ENCODE measurements around the gene P2RX7. TPM values are rescaled to one million over a fixed set of nuclear protein-coding genes. Genes with fewer than 3 reads are reported as not detected.

Gene P2RX7
- total RNA-seq, 2 experiments from 2014 or later: 5.0 to 6.6 TPM

DNA sequence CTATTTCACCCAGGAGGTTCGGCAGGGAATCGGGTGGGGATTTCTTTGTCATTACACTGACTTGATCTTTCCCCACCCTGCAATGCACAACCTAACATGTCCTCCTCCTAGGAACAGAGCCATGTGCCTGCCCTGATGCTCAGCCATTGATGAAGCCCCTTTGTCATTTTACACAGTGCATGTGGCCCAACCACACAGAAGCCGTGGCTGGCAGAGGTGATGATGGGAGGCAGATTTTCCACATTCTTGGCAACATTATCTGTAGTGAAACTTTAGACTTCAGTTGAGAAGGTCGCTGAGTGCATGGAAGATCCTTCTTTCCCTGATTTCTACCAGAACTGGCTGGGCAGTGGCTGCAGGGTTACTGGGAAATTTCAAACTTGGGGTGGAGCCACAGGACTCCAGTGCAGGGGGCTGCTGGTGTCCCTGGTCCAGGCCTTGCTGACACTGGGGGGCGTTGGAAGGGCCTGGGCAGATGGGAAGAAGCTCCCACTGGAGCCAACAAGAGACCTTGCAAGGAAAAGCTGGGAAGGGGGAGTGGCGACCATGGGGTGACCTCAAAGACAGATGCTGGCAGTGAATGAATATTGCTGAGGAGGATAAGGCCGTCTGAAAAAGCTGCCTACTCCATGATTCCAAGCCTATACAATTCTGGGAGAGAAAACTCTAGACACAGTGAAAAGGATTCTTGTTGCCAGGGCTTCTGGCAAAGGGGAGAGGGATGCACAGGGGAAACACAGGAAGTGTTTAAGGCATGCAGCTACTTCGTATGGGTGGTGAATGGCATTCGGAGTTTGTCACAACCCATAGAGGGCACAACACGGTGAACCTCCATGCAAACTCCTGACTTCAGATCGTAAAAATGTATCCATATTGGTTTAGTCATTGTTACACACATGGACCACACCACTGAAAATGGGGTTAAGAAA is 41.8 kb upstream of the P2RX7 start:
- Mint-ChIP-seq H3K27ac (no peak overlapping the region), H3K36me3 (ENCODE audit: low read depth) (no peaks in the 10 kb centered on the region), H3K4me3 (no peak overlapping the region), H3K9me3 (ENCODE audit: low read depth) (peaks cover 3% of the 10 kb centered on the region), H3K27me3 (peaks cover 5% of the 10 kb centered on the region), H3K4me1 (peaks cover 42% of the 10 kb centered on the region)
- ATAC-seq: no peak
- ChIA-PET POLR2A (no interaction called here), CTCF (no interaction called here)
- no peak for DNase-seq
- intact Hi-C loops (cut with DNase I, micrococcal nuclease): loop anchor here in 1 of 2 experiments (5.0 kb wide), 1 partner anchor 74 kb away; the partner anchor contains the start of gene C12orf43

DNA sequence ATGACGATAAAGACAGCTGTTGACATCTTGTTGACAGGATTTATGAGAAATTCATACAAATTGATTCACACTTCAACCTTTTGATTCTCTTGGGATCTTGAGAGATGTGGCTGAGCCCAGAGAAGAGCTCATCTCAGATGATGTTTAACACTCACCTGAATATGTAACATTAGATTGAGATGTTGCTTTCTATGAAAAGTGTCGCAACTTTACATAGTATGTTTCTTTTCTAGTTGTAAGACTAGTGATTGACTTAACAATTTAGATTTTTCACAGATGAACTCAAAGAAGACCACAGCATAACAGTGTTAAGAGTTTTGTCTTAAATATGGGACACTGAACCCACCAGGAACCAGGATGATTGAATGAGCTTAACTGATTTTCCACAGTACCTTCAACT is 40.6 kb upstream of the P2RX7 start:
- CTCF ChIA-PET: interaction anchor here (0.6 to 1.9 kb wide), 2 partner anchors 32 to 43 kb away, joined by 3 to 9 read pairs; no protein-coding TSS in a partner anchor
- H3K4me3 Mint-ChIP-seq: no peak overlapping the region
- H3K4me1 Mint-ChIP-seq: peaks cover 48% of the 10 kb centered on the region

DNA sequence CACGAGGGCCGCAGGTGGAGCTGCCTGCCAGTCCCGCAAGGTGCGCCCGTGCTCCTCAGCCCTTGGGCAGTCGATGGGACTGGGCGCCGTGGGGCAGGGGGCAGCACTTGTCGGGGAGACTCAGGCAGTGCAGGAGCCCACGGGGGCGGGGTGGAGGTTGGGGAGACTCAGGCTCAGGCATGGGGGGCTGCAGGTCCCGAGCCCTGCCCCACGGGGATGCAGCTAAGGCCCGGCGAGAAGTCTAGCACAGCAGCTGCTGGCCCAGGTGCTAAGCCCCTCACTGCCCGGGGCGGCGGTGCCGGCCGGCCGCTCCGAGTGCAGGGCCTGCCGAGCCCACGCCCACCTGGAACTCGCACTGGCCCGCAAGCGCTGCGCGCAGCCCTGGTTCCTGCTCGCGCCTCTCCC is 39.2 kb upstream of the P2RX7 start:
- H3K36me3 Mint-ChIP-seq (ENCODE audit: low read depth): no peaks in the 10 kb centered on the region

More for the DNA sequence above, 40.6 kb upstream of the P2RX7 start:
- peaks cover 3% of the 10 kb centered on the region for H3K9me3 Mint-ChIP-seq (ENCODE audit: low read depth)
- ATAC-seq (no peak), DNase-seq (no peak)
- POLR2A ChIA-PET: no interaction called here
- no peaks in the 10 kb centered on the region for H3K36me3 Mint-ChIP-seq (ENCODE audit: low read depth)
- intact Hi-C loops (cut with DNase I, micrococcal nuclease): loop anchor here (2.0 to 5.0 kb wide), 2 partner anchors 37 to 75 kb away; partner anchors contain the start of gene C12orf43 (in 1 of the 2)
- peaks cover 5% of the 10 kb centered on the region for H3K27me3 Mint-ChIP-seq
- peak overlapping the region; percentile 55 for H3K27ac Mint-ChIP-seq

DNA sequence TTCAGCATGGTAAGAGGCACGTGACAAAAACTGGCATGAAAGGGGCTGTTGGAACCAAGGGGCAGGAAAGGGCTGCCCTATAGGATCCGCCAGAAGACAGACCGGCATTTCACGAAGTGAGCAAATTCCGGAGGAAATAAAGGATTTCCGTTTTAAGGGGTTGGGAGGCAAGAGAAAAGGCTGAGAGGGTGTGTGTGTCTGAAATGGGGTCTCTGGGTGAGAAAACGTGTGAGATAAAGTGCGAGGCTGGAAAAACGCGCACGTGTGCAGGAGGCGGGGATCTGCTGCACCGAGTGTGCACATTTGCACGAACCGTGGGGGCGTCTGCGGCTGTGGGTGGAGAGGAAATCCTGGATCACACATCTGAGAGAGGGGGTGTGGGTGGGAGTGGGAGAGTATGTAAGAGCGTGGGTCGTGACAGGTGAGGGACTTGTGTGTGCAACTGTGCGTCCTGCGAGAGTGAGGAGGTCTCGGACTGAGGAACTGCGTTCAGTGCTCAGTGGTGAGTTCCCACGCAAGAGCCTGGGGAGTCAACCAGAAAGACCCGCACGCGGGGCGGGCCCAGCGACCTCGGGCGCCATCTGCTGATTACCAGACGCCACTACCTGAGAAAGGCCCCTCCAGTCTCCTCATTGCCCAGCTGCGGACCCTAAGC is 37.0 kb upstream of the P2RX7 start:
- H3K4me3 Mint-ChIP-seq: peak overlapping the region; percentile 65
- no peaks in the 10 kb centered on the region for H3K36me3 Mint-ChIP-seq (ENCODE audit: low read depth)
- H3K27ac Mint-ChIP-seq: peak overlapping the region; percentile 56
- ChIA-PET CTCF (interaction anchor here (0.6 to 4.0 kb wide), 17 partner anchors 13 to 366 kb away, joined by 3 to 30 read pairs (median 4); no protein-coding TSS in a partner anchor), POLR2A (interaction anchor here (0.6 kb wide), 1 partner anchor 308 kb away, joined by 3 read pairs; no protein-coding TSS in a partner anchor)
- ATAC-seq (peak; percentile 88), DNase-seq (peak; percentile 88)
- peaks cover 5% of the 10 kb centered on the region for H3K27me3 Mint-ChIP-seq
- H3K4me1 Mint-ChIP-seq: peaks cover 43% of the 10 kb centered on the region
- H3K9me3 Mint-ChIP-seq (ENCODE audit: low read depth): peaks cover 4% of the 10 kb centered on the region
- intact Hi-C loops (cut with DNase I, micrococcal nuclease): loop anchor here (1.0 to 5.0 kb wide), 7 partner anchors 35 to 512 kb away; partner anchors contain the start of gene C12orf43 (in 1 of the 2)

More for the DNA sequence above, 39.2 kb upstream of the P2RX7 start:
- Mint-ChIP-seq H3K4me1 (peaks cover 43% of the 10 kb centered on the region), H3K4me3 (no peak overlapping the region), H3K27ac (no peak overlapping the region), H3K27me3 (peaks cover 5% of the 10 kb centered on the region), H3K9me3 (ENCODE audit: low read depth) (peaks cover 3% of the 10 kb centered on the region)
- POLR2A ChIA-PET: interaction anchor here (1.0 kb wide), 1 partner anchor 13 kb away, joined by 3 read pairs; no protein-coding TSS in a partner anchor
- DNase-seq (no peak), ATAC-seq (no peak)
- CTCF ChIA-PET: interaction anchor here (0.7 to 1.9 kb wide), 4 partner anchors 33 to 444 kb away, joined by 3 to 9 read pairs (median 4); no protein-coding TSS in a partner anchor
- intact Hi-C loops (cut with DNase I, micrococcal nuclease): loop anchor here (2.0 to 5.0 kb wide), 2 partner anchors 35 to 76 kb away; partner anchors contain the start of gene C12orf43 (in 1 of the 2)

DNA sequence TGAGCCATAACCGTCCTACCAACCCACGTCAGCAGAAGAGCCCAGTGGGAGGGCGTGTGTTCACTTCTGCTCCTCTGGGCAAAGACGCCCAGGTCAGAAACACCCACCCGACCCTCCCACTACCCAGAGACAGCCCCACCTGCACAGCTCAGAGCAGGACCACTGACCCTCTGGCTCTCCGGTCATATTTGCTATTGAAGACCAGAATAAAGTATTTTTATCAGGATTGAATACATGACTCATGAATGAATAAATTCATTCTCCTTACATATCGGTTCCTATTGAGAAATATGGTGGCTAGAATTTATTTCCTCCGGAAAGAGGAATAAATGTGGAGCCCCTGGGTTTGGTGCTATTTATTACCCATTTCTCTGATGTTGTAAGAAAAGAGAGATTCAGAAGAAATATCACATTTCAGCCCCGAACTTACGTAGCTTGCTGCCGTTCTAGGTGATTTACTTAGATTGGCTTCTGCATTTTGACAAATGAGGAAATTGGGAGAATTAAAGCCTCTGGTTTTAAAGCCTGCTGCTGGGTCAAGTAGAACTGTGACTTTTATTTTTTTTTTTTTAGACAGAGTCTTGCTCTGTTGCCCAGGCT is 36.4 kb upstream of the P2RX7 start:
- intact Hi-C loops (cut with DNase I, micrococcal nuclease): loop anchor here (1.0 to 5.0 kb wide), 7 partner anchors 36 to 513 kb away; partner anchors contain the start of gene C12orf43 (in 1 of the 2)
- Mint-ChIP-seq H3K27ac (no peak overlapping the region), H3K36me3 (ENCODE audit: low read depth) (no peaks in the 10 kb centered on the region), H3K27me3 (peaks cover 5% of the 10 kb centered on the region), H3K9me3 (ENCODE audit: low read depth) (peaks cover 4% of the 10 kb centered on the region), H3K4me3 (peak overlapping the region; percentile 65), H3K4me1 (peaks cover 38% of the 10 kb centered on the region)
- no peak for DNase-seq
- ChIA-PET POLR2A (interaction anchor here (0.6 kb wide), 1 partner anchor 307 kb away, joined by 3 read pairs; no protein-coding TSS in a partner anchor), CTCF (interaction anchor here (0.6 to 4.0 kb wide), 15 partner anchors 13 to 345 kb away, joined by 3 to 30 read pairs (median 4); no protein-coding TSS in a partner anchor)
- no peak for ATAC-seq

DNA sequence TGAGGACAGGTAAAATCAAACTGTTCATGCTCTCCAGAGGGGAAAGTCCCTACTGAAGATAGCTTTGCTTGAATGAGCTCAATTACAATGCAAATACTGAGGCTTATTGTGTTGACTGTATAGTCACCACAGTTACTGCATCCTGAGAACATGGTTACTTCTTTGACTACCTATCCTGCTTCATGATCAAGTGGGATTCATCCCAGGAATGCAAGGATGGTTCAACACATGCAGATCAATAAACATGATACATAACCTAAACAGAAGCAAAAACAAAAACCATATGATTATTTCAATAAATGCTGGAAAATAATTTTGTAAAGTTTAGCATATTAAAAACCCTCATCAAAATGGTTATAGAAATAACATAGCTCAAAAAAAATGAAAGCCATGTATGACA is 32.9 kb upstream of the P2RX7 start:
- CTCF ChIA-PET: interaction anchor here (1.2 to 4.4 kb wide), 4 partner anchors 10 to 161 kb away, joined by 3 to 14 read pairs (median 6); no protein-coding TSS in a partner anchor
- no peak overlapping the region for H3K27ac Mint-ChIP-seq
- peaks cover 1% of the 10 kb centered on the region for H3K9me3 Mint-ChIP-seq (ENCODE audit: low read depth)
- POLR2A ChIA-PET: no interaction called here
- DNase-seq: no peak
- peaks cover 7% of the 10 kb centered on the region for H3K27me3 Mint-ChIP-seq
- H3K36me3 Mint-ChIP-seq (ENCODE audit: low read depth): no peaks in the 10 kb centered on the region
- no peak for ATAC-seq
- peaks cover 16% of the 10 kb centered on the region for H3K4me1 Mint-ChIP-seq
- intact Hi-C loops (cut with DNase I, micrococcal nuclease): loop anchor here in 1 of 2 experiments (5.0 kb wide), 1 partner anchor 92 kb away; no protein-coding TSS in a partner anchor
- no peak overlapping the region for H3K4me3 Mint-ChIP-seq

DNA sequence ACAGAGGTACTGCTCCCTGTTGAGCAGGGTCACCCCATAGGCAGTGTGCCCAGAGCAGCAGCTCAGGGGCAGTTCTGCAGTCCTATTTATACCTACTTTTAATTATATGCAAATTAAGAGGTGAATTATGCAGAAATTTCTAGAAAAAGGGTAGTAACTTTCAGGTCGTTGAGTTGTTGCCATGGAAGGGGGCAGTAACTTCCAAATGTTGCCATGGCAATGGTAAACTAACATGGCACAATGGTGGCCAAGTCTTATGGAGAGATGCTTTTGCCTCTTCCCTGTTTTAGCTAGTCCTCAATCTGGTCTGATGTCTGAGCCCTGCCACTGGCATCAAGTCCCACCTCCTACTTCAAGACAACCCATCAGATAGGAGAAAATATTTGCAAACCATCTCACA is 30.4 kb upstream of the P2RX7 start:
- DNase-seq: no peak
- CTCF ChIA-PET: interaction anchor here (0.6 to 4.4 kb wide), 5 partner anchors 9 to 201 kb away, joined by 3 to 14 read pairs (median 4); no protein-coding TSS in a partner anchor
- peaks cover 1% of the 10 kb centered on the region for H3K9me3 Mint-ChIP-seq (ENCODE audit: low read depth)
- peaks cover 2% of the 10 kb centered on the region for H3K4me1 Mint-ChIP-seq
- H3K4me3 Mint-ChIP-seq: no peak overlapping the region
- POLR2A ChIA-PET: no interaction called here
- no peaks in the 10 kb centered on the region for H3K36me3 Mint-ChIP-seq (ENCODE audit: low read depth)
- intact Hi-C loops (cut with DNase I, micrococcal nuclease): no loop called here
- peaks cover 2% of the 10 kb centered on the region for H3K27me3 Mint-ChIP-seq
- ATAC-seq: no peak
- H3K27ac Mint-ChIP-seq: no peak overlapping the region

DNA sequence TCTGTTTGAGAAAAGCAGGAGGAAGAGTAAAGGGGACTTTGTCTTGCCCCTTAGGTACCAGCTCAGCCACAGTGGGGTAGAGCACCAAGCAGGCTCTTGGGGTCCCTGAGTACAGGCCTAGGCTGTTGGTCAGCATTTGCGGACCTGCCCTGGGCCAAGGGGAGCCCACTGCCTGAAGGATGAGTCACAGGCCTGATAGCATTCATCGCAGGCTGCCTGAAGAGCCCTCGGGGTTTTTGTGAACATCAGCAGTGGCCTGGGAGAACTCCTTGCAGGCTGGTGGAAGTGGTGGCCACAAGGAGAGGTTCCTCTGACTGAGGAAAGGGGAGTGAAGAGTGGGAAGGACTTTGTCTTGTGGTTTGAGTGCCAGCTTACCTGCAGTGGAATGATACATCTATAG is 25.0 kb upstream of the P2RX7 start:
- CTCF ChIA-PET: interaction anchor here (0.9 to 1.0 kb wide), 2 partner anchors 71 to 164 kb away, joined by 3 read pairs; no protein-coding TSS in a partner anchor
- no peak overlapping the region for H3K27ac Mint-ChIP-seq

DNA sequence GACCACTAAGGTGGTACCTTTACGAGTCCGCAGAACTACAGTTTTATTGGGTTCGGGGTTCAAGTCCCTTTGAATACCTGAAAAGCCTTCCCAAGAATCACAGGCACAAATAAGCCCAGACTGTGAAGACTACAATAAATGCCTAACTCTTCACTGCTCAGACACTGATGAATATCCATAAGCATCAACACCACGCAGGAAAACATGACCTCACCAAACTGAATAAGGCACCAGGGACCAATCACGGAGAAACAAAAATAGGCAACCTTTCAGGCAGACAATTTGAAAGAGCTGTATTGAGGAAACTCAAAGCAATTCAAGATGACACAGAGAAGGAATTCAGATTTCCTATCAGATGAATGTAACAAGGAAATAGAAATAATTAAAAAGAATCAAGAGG is 24.2 kb upstream of the P2RX7 start:
- ATAC-seq (no peak), DNase-seq (no peak)
- POLR2A ChIA-PET: no interaction called here
- no peak overlapping the region for H3K27ac Mint-ChIP-seq
- intact Hi-C loops (cut with DNase I, micrococcal nuclease): no loop called here
- no peak overlapping the region for H3K4me3 Mint-ChIP-seq
- H3K4me1 Mint-ChIP-seq: peaks cover 5% of the 10 kb centered on the region
- H3K36me3 Mint-ChIP-seq (ENCODE audit: low read depth): no peaks in the 10 kb centered on the region
- H3K27me3 Mint-ChIP-seq: no peaks in the 10 kb centered on the region
- CTCF ChIA-PET: interaction anchor here (0.6 to 1.8 kb wide), 7 partner anchors 8 to 105 kb away, joined by 3 to 7 read pairs (median 3); partner anchors contain the start of gene P2RX7
- H3K9me3 Mint-ChIP-seq (ENCODE audit: low read depth): no peaks in the 10 kb centered on the region

More for the DNA sequence above, 25.0 kb upstream of the P2RX7 start:
- no peaks in the 10 kb centered on the region for H3K9me3 Mint-ChIP-seq (ENCODE audit: low read depth)
- peaks cover 5% of the 10 kb centered on the region for H3K4me1 Mint-ChIP-seq
- DNase-seq (no peak), ATAC-seq (no peak)
- intact Hi-C loops (cut with DNase I, micrococcal nuclease): no loop called here
- no peak overlapping the region for H3K4me3 Mint-ChIP-seq
- no peaks in the 10 kb centered on the region for H3K27me3 Mint-ChIP-seq
- POLR2A ChIA-PET: no interaction called here
- H3K36me3 Mint-ChIP-seq (ENCODE audit: low read depth): no peaks in the 10 kb centered on the region

DNA sequence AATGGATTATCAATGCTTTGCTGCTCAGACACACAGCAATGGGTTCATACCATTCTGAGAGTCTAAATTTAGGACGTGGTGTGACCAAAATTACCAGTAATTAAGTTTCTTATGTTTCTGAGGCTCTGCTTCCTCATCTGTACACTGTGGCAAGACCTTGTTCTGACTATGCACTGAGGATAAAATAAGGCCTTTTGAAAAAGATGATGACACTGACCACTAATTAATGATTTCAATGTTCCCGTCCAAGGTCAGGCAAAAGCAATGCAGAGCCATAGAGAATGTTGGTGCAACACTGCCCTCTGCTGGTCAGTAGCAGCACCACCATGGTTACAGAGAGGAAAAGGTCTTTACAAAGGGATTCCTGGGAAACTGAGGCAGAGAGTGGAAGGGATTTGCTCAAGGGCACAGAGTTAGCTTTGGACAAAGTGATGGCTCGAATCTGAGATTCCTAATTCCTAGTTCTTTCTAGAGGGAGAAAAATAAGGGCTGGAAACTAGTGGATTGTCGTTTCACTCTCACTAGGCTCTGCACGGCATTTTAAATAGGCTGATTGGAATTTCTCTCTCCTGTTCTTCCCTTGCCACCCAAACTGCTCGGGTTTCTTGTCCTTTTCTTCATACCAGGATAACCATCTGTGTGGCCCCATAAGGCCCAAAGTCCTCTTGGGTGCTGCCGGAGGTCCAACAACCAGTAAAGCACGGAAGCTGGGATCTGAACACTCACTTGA is 22.3 kb upstream of the P2RX7 start:
- Mint-ChIP-seq H3K4me3 (no peak overlapping the region), H3K9me3 (ENCODE audit: low read depth) (no peaks in the 10 kb centered on the region), H3K36me3 (ENCODE audit: low read depth) (no peaks in the 10 kb centered on the region), H3K27ac (no peak overlapping the region), H3K4me1 (peaks cover 5% of the 10 kb centered on the region), H3K27me3 (no peaks in the 10 kb centered on the region)
- peak; percentile 81 for DNase-seq
- intact Hi-C loops (cut with DNase I, micrococcal nuclease): loop anchor here (1.0 to 10.0 kb wide), 8 partner anchors 50 to 527 kb away; partner anchors contain the start of gene CABP1 (in 2 of the 2)
- ChIA-PET CTCF (interaction anchor here (0.5 to 1.8 kb wide), 15 partner anchors 8 to 528 kb away, joined by 3 to 11 read pairs (median 3); partner anchors contain the start of gene P2RX7), POLR2A (no interaction called here)
- peak; percentile 85 for ATAC-seq

Measured in activated CD4-positive, alpha-beta T cell treated with anti-CD3 and anti-CD28 coated beads for 36 hours (primary cell).